NOMO-1 treated with DMSO at 0.1 percent for 48 hours (cell line): Measurements from ENCODE around the gene KRTAP9-1.
"Not testable (repeated sequence)": the region's sequence is repeated elsewhere in the genome, so short reads cannot be mapped to it uniquely, and the experiment has no call there.

Experiments used
- DNase-seq: peaks from one replicate; lab custom pipeline; 2025; ENCODE audit not compliant: unreplicated experiment; lab: John Stamatoyannopoulos, UW

KRTAP9-1 gene, protein sequence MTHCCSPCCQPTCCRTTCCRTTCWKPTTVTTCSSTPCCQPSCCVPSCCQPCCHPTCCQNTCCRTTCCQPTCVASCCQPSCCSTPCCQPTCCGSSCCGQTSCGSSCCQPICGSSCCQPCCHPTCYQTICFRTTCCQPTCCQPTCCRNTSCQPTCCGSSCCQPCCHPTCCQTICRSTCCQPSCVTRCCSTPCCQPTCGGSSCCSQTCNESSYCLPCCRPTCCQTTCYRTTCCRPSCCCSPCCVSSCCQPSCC

DNA sequence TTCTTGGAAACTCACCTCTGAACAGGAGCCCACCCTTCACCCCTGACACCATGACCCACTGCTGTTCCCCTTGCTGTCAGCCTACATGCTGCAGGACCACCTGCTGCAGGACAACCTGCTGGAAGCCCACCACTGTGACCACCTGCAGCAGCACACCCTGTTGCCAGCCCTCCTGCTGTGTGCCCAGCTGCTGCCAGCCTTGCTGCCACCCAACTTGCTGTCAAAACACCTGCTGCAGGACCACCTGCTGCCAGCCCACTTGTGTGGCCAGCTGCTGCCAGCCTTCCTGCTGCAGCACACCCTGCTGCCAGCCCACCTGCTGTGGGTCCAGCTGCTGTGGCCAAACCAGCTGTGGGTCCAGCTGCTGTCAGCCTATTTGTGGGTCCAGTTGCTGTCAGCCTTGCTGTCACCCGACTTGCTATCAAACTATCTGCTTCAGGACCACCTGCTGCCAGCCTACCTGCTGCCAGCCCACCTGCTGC lies at the start of gene KRTAP9-1:
Gene KRTAP9-1, plus strand, starts transcription at position 51 of the 482 bp plus-strand sequence. Its CDS starts 0 bp downstream, at position 51.
- DNase-seq, result not testable (repeated sequence)

DNA sequence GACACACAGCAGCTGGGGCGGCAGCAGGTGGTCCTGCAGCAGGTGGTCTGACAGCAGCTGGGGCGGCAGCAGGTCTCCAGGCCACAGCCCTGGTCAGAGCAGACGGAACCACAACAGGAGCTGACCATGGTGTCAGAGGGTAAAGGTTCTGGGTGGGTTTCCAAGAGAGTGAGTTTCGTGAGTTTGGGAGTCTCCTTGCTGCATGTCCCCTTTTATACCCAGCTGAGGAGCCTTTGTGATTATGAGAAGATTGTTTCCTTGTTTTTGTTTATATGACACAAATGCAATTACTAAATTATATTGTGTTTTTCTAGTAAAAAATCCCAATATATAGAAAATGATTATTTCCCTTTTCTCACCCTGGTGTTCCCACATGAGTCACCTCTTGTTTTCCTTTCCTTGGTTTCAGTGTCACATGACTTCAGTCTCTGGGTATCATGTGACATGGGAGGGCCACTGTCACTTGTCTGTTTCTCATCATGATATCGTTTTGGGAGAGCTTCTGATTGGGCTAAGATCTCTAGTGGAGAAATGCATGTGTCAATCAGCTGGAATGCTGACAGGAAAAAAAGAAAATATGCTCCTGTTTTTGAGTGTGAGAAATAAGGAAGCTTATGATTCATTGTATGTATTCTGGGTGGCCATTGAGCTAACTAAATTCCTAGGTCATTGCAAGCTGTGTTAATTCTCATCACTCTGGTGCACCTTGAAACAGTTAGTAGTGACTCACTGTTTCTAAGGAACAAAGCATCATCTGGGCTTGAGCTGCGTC lies 49.1 kb upstream of the KRTAP9-1 start, which contains the start of gene KRTAP4-6:
Gene KRTAP4-6, minus strand, starts transcription at position 185 of the 772 bp plus-strand sequence. Its CDS starts 57 bp downstream, at position 128.
- no peak for DNase-seq

DNA sequence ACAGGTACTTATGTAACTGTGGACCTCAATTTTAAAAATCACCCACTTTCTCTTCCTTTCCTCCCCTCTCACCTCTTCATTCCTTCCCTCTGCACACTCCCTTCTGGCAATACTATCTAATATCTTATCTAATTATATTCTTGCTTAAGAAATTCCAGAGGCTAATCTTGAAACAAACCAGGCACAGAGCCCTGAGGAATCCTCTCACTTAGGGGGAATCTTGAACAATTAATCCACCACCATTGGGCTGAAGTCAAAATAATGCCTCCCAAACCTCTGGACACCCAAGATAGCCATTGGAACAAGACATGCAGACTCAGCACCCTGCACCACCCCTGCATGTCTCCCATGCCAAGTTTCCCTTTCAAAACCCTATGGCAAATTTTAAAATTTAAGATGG lies 48.3 kb upstream of the KRTAP9-1 start:
- DNase-seq, result no peak

DNA sequence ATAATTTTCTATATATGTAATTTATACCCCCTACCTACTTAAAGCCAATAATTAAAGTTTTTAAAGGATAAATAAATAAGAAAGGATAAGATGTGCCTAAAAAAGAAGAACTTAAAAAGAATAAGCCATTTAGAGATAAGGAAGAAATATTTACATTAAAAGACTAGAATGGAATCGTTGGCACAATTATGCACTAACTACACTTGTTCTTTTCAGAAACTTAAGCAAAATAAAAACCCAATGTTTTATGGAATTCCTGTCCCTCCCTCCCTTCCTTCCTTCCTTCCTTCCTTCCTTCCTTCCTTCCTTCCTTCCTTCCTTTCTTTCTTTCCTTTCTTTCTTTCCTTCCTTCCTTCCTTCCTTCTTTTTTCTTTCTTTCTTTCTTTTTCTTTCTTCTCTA lies 44.8 kb upstream of the KRTAP9-1 start:
- no peak for DNase-seq

DNA sequence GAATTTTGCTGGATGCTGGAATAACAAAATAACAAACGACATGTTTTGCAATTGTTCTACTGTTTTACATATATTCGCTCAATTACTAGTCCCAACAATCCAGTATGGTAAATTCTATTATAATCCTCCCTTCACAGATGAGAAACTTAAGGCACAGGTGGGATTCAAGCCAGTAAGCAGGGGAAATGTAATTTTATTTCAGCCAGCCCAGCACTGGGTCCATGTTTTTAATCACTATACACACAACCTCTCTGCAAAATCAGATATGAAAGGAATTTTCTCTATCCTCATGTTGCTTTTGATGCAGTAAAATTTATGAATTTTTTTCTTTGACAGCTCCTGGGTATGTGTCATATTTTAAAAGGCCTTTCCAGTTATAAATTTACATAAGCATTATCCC lies 44.4 kb upstream of the KRTAP9-1 start:
- DNase-seq, result no peak

DNA sequence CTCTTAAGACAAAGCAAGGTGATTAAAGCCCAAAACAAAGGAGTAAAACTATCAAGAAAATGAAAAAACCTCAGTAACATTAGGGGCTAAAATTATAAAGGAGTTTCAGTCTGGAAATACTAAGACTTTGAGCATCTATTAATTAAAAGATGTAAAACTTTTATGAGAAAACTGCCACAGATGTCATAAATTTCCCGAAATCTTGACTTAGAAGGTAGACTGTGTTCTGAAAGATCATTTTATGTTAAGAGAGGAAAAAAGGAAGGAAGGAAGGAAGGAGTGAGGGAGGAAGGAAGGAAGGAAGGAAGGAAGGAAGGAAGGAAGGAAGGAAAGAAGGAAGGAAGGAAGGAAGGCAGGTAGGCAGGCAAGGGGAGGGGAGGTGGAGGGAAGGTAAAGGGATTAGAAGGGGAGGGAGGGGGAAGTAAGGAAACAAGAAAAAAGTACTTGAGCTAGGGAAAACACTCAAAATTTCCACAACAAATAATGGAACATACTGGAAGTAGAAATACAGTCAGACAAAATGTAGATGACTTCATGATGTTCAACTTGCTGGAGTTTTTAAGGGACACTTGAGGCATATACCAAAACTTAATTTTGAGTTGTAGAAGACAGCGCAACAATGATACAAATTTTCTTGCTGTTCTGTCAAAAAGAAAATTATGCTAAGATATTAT lies 42.0 kb upstream of the KRTAP9-1 start:
- no peak for DNase-seq

DNA sequence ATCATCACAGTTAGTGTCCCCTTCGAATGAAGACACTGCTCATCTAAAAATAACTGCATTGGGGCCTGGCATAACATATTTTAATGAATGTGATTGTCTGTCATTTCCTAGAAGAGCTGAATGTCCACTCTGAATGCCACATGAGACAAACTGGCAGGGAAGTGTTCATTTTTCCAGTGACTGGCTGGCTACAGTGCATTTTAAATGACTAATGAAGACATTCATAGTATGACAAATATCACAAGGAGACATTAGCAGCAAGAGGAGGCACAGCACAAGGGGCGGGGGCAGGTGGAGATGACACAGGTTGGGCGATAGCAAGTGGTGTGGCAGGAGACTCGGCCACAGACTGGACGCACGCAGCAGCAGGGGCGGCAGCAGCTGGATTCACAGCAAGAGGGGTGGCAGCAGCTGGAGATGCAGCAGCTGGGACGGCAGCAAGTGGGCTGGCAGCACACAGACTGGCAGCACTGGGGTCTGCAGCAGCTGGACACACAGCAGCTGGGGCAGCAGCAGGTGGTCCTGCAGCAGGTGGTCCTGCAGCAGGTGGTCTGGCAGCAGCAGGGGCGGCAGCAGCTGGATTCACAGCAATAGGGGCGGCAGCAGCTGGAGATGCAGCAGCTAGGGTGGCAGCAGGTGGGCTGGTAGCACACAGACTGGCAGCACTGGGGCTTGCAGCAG lies 40.6 kb upstream of the KRTAP9-1 start:
- DNase-seq, result not testable (repeated sequence)

DNA sequence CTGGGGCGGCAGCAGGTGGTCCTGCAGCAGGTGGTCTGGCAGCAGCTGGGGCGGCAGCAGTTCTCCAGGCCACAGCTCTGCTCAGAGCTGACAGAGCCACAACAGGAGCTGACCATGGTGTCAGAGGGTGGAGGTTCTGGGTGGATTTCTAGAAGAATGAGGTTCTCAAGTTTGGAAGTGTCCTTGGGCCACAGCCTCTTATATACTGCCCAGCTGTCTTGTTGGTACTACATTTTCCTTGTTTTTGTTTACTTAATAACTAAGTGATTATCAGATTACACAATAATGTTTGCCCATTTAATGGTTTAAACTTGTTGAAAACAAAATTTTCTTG lies 40.1 kb upstream of the KRTAP9-1 start, which contains the start of gene KRTAP4-5:
Gene KRTAP4-5, minus strand, starts transcription at position 174 of the 334 bp plus-strand sequence. Its CDS starts 58 bp downstream, at position 116.
- no peak for DNase-seq

DNA sequence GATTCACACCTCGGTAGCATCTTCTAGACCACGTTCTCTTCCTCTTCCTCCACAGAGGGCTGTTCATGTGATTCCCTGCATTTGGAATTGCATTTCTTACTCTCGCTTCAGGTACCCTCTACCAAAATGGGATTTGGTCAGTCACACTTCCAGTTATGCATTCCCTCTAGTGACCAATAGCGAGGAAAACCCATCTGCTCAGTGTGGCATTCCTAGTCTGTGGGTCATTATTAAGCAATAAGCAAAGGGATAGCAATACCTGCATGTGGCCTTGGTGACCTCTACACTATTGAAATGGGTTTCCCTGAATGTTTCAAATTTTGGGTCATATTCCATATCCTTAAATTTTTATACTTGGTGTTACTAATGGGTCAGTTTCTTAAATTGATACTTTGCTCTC lies 39.7 kb upstream of the KRTAP9-1 start:
- DNase-seq, result no peak

DNA sequence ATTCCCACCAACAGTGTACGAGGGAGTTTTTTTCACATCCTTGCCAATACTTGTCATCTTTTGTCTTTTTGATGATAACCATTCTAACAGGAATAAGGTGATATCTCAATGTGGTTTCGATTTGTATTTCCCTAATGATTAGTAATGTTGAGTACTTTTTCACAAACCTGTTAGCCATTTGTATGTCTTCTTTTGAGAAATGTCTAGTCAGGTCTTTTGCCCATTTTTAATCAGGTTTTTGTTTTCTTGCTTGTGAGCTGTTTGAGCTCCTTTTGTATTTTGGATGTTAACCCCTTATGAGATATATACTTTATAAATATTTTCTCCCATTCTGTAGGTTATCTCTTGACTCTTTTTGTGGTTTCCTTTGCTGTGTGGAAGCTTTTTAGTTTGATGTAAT lies 38.2 kb upstream of the KRTAP9-1 start:
- DNase-seq, result no peak

DNA sequence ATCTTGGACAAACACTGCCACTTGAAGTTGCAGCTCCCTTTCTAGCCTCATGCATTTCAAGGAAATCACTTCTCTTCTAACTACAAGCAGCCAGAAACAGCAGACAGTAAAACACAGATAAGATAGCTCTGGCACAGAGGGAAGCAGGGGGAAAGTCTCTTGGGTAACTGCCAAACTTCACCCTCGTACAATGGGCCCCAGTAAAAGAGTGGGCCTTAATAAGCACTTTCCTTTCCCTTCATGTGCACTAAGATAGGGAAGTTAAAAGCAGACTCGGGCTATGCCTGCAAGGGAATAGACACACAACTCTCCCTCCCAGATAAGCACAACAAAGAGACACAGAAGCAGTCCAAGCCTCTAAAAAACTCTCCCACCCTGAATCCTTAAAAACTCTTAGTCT lies 35.8 kb upstream of the KRTAP9-1 start:
- no peak for DNase-seq

DNA sequence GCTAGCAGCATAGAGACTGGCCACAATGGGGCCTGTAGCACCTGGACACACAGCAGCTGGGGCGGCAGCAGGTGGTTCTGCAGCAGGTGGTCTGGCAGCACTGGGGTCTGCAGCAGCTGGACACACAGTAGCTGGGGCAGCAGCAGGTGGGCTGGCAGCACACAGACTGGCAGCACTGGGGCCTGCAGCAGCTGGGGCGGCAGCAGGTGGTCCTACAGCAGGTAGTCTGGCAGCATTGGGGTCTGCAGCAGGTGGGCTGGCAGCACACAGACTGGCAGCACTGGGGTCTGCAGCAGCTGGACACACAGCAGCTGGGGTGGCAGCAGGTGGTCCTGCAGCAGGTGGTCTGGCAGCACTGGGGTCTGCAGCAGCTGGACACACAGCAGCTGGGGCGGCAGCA lies 29.5 kb upstream of the KRTAP9-1 start:
- not testable (repeated sequence) for DNase-seq

DNA sequence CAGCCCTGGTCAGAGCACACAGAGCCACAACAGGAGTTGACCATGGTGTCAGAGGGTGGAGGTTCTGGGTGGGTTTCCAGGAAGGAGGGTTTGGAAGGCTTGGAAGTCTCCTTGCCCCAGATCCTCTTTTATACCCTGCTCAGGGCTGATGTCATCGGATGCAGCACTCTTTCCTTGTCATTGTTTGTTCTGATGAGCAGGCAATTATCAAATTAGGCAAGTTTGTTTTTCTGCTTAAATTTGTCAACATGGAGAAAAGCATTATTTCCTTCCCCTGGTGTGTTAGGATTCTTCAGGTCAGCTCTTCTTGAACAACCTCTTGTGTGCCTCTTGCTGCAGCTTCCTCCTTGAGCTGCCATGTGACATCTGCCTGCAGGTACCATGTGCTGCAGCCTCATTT lies 29.0 kb upstream of the KRTAP9-1 start, which contains the start of gene KRTAP4-4:
Gene KRTAP4-4, minus strand, starts transcription at position 101 of the 400 bp plus-strand sequence. Its CDS starts 57 bp downstream, at position 44.
- no peak for DNase-seq

DNA sequence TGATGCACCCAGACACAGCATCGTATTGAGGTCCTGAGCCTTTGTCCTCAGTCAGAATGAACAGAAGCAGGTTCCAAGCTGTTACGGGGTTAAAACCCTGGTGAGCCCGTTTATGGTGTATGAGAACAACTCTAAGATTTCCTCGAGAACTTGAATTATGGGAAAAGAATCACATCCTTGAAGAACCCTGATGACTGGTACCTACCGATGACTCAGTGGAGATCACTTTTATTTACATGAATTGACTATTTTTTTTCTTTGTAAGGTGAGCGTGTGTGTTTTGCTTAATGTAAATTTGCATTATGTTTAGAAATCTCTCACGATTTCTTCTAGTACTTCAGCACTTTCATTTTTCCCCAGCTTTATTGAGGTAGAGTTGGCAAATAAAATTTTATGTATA lies 25.9 kb upstream of the KRTAP9-1 start:
- DNase-seq, result no peak

DNA sequence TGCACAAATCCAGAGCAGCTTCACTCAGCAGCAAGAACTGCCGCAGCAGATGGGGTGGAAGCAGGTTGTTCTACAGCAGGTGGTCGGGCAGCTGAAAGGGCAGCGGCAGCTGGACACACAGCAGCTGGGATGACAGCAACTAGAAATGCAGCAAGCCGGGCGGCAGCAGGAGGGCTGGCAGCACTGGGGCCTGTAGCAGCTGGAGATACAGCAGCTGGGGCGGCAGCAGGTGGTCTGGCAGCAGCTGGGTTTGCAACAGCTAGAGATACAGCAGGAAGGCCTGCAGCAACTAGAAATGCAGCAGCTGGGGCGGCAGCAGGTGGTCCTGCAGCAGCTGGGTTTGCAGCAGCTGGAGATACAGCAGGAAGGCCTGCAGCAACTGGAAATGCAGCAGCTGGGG lies 22.1 kb upstream of the KRTAP9-1 start:
- no peak for DNase-seq

DNA sequence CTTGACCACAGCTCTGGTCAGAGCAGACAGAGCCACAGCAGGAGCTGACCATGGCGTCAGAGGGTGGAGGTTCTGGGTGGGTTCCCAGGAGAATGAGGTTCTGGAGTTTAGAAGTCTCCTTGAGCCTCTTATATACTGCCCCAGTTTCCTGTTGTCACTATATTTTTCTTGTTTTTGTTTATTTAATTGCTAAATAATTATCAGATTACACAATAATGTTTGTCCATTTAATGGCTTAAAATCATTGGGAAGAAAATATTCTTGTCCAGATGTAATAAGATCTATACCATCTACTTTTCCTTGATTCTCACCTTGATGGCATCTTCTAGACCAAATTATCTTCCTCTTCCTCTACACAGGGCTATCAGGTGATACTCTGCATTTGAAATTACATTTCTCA lies 21.6 kb upstream of the KRTAP9-1 start, which contains the start of gene KRTAP4-3:
Gene KRTAP4-3, minus strand, starts transcription at position 101 of the 400 bp plus-strand sequence. Its CDS starts 49 bp downstream, at position 52.
- DNase-seq, result no peak

DNA sequence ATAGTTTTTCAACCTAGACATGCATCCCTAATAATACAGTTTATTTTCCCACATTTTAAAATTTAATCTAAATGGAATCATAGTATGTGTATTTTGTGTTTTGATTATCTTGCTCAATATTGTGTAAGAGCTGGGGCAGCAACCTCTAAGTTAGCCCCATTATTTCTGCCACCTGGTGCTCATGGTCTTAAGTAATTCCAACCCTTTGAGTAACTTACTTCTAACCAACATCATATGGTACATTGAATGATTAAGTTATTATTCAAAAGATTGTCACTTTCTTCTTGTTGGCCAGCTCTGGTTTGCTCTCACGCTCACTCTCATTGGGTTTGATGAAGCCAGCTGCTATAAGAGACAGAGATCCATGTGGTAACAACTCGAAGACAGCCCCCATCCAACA lies 17.8 kb upstream of the KRTAP9-1 start:
- DNase-seq, result no peak

DNA sequence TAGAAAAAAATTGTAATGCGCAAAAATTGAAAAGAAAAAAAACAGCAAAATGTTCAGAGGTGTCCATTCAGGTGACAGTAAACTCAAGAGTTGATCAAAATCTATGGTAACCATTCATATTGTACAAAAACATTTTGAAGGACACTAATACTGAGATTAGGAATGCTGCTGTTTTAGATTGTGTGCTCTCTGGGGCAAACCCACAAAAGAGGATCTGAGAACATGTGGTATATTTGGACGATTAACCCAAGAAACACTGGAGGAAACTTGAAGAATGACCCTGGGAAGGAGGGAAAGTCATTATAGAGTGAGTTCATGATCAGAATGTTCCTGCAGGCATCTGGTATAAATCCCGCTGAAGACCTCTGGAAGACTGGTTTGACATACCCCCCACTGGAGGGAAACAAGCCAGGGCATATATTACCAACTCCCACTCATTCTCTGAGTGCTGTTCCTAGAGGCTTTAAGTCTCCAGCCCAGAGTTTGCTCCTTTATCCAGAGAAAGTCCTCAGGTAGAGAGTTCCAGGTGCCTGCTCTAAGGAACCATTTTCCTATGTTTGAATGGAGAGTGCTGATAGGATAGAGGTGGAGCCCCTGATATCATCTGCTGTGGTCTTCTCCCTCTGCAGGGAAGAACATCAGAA lies 12.8 kb upstream of the KRTAP9-1 start:
- peak; percentile 36 for DNase-seq

DNA sequence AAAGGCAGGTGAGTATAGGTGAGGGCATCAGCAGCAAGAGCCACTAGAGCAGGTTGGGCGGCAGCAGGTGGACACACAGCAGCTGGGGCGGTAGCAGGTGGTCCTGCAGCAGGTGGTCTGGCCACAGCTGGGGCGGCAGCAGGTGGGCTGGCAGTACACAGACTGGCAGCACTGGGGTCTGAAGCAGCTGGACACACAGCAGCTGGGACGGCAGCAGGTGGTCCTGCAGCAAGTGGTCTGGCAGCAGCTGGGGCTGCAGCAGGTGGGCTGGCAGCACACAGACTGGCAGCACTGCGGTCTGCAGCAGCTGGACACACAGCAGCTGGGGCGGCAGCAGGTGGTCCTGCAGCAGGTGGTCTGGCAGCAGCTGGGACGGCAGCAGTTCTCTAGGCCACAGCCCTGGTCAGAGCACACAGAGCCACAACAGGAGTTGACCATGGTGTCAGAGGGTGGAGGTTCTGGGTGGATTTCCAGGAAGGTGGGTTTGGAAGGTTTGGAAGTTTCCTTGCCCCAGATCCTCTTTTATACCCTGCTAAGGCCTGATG lies 11.9 kb upstream of the KRTAP9-1 start, which contains the start of gene KRTAP4-2:
Gene KRTAP4-2, minus strand, starts transcription at position 495 of the 545 bp plus-strand sequence. Its CDS starts 57 bp downstream, at position 438.
- no peak for DNase-seq

DNA sequence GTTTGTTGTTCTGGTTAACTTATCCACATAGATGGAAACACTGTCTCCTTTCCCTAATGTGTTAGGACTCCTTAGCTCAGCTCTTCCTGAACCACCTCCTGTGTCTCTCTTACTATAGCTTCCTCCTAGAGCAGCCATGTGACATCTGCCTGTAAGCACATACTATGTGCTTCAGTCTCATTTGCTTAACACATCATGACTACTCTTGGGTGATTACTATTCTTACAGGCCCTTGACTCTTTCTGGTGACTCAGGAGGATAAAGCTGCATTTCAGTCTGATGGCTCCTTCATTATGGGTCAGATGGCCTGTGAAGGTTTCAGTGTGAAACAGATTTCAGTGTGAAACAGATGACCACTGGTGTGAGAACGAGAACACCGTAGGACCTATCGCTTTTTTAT lies 11.3 kb upstream of the KRTAP9-1 start:
- DNase-seq, result no peak
